HG03159 (cell line): ENCODE results near the gene SYTL4.

Experiments
- ATAC-seq: cut with Tn5 transposase; IDR thresholded peaks from one replicate; pipeline ENCODE4 v1.9.1; 2021; ENCODE audit warnings: mild to moderate bottlenecking, moderate library complexity; ENCODE audit not compliant: unreplicated experiment

SYTL4 gene

DNA sequence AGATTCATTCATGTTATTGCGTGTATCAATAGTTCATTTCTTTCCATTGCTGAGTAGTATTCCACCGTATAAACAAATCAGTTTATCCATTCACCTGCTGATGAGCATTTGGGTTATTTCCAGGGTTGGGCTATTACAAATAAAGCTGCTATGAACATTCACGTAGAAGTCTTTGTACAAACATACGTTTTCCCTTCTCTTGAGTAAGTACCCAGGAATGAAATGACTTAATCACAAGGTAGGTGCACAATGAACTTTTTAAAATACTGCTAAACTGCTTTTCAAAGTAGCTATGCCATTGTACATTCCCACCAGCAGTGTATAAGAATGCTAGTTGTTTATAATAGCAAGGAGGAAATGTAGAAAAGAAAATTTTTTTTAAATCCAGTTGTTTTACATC, 35.9 kb downstream of the SYTL4 start:
- no peak for ATAC-seq

DNA sequence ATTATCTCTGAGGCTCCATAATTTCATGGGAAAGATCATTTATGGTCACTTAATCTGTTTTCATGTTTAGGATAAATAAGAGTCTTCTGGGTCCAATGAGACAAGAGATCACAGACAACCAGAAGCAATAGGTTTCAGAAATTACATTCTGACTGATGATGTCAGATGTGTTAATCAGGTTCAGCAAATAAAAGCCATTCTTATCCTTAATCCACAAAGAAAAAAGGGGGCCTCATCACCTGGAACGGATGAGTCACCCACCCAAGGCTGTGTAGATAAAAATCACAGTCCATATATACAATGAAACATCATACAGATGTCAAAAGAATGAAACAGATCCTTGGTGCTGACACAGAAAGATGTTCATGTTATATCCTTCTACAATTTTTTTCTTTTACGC, 36.6 kb downstream of the SYTL4 start:
- no peak for ATAC-seq

GRCh38 chrX:100687546-100687945, 44.4 kb downstream of the SYTL4 start:
- ATAC-seq, result peak; percentile 62

DNA sequence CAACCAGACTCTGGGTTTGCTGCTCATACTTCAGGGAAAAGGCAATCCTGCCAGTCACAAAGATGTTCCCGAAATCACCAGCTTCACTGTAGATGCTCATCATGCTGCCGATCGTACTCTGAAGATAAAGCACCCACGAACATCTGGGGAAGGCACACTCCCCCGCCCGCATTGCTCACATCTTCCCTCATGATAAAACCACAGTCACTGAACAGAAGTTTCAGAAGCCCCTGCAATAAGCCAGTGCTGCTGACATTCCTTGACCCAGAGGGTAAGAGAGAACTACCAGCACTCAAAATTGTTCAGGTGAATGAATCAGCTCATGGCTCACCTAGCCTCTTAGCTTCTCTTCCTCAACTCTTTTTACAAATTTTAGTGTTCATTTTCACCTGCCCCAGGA, 44.8 kb downstream of the SYTL4 start:
- ATAC-seq, result peak; percentile 35

GRCh38 chrX:100685997-100686305, 46.0 kb downstream of the SYTL4 start:
- no peak for ATAC-seq

- peak; percentile 75 for ATAC-seq
Observed at GRCh38 chrX:100685284-100685996, 46.5 kb downstream of the SYTL4 start.

GRCh38 chrX:100682939-100683338, 49.0 kb downstream of the SYTL4 start:
- no peak for ATAC-seq

DNA sequence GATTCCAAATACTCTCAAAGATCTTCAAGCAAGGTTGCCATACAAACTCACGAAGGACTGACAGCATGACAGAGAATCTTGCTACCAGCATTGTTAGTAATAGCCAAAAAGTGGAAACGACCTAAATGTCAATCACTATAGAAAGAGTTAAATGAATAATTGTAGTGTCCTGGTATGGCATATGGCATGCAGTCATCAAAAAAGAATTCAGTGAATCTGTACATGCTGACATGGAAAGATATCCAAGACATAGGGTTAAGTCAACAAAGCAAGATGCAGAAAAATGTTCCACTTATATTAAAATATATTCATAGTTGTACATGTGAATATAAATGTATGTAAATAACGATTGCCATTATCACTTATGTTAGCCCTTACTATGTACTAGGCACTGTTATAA, 50.3 kb downstream of the SYTL4 start:
- no peak for ATAC-seq

GRCh38 chrX:100680756-100681155, 51.2 kb downstream of the SYTL4 start:
- no peak for ATAC-seq

GRCh38 chrX:100677611-100678181, 54.2 kb downstream of the SYTL4 start:
- ATAC-seq, result no peak

DNA sequence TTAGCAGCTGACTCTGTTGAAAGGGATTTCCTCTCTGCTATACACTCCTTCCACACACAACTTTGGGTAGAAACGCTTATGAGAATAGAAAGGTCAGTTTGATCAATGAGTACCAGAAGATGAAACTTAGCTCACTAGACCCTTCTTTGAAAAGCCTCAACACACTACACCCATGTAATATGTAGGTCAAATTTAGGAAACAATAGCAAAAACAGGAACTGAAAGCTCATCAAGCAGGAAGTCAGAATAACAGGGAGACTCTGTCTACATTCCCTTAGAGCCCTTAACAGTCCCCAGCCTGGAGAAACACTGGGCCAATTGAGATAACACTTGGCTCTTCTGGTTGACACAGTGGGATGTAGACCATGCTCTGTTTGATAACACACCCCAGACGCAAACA, 57.2 kb downstream of the SYTL4 start:
- ATAC-seq, result peak; percentile 42

DNA sequence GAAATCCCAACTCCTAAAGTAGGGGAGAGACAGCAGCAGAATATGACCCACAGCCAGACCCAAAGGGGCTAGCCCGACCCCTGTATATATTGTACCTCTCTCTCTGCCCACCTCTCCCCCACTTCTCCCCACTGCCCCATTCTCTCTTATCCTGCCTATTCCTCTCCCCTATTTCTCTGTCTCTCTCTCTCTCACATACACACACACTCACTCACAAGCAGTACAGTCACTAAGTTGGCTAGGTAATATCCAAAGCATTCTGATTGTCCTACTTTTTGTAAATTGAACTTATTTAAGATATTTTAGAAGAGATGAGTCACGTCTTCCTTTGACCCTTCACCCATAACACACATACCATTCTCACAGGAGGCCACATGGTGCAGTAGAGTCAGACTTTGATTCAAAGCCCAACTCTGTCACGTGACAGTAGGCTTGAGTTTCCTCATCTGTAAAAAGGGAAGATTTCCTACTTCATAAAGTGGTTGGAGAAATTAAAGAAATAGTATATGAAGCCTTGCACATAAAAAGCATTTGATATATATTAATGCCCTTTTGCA, 58.4 kb downstream of the SYTL4 start:
- ATAC-seq, result no peak

GRCh38 chrX:100672966-100673365, 59.0 kb downstream of the SYTL4 start:
- no peak for ATAC-seq

DNA sequence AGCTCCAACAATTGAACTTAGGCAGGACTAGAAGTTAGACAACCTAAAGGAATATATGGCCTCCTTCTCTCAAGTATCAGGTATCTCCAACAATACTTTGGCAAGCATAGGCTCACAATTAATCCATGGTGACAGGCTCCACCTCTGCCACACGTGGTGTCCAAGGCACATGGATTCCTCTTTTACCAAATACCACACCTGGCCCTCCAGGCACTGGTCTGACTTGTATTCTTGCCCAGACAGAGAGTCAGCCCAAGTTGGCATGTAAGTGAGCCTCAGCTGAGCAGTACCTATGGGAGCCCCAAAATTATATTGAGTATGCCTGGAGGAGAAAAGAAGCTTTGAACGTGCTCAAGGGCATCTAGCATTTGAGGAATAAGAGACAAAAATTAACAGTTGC, 68.3 kb downstream of the SYTL4 start:
- ATAC-seq, result no peak

- ATAC-seq, result no peak
Observed at GRCh38 chrX:100662796-100663195, 69.1 kb downstream of the SYTL4 start.

DNA sequence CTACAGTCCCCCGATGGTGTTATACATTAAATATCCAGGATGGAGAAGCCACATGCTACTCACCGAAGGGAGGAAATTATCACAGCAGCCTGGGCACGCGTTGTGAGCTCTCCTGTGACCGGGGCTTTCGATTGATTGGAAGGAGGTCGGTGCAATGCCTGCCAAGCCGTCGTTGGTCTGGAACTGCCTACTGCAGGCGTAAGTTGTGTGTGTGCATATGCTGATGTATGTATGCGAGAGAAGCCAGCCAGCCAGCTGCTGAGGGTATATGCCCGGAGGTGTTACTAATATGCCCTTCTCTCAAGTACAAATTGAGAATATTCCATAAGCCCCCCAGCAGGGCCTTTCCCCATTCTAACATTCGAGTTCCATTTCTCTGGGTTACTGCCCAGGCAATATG, 69.8 kb downstream of the SYTL4 start:
- no peak for ATAC-seq

DNA sequence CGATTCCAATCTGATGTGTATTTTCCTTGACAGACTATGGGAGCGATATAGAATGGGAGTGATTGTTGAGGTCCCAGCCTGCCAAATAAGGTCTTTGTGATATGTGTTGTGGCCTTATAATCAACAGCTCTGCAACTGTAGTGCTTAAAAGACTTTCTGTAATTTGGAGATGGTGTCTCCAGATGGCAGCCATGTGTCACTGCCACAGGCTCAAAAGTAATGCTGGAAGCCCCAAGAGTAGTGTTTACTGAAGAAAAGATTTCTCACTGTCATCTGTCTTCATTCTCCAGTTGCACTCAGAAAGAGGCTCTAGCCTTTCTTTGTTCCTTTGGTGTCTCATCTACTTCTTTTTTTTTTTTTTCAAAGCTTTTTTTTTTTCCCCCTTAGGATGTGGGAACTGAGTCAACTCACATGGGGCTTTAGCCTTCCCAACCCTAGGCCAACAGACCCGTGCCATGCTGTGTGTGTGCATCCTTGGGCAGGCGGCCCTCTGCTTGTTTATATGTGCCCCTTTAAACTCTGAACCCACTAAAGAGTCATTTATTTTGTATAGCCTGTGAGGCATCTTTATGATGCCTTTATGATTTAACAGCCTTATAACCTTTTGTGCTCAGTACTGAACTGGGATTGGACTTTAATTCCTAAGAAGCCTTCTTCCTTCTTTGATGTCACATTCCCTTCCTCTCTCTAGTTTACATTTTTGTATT, 72.3 kb downstream of the SYTL4 start:
- ATAC-seq, result no peak

GRCh38 chrX:100658941-100659381, 73.0 kb downstream of the SYTL4 start:
- no peak for ATAC-seq

GRCh38 chrX:100654261-100654660, 77.7 kb downstream of the SYTL4 start:
- no peak for ATAC-seq

- no peak for ATAC-seq
Observed at GRCh38 chrX:100652266-100652665, 79.7 kb downstream of the SYTL4 start.

DNA sequence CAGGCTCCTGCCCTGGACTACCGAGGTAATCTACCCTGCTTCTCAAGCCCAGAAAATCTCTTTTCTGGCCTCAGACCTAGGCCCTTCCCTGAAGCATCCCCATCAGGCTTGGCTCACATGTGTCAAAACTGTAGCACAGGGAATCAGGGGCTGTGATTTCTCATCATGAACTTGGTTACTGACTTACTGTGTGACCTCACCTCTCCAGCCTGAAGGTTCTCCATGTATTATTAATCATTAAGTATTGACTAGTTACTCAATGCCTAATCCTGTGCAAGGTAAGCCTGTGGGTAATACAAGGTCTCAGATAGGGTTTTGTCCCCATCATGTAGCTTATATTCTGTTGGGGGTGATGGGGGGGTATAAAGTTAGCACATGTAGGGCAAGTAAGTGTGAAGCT, 81.1 kb downstream of the SYTL4 start:
- no peak for ATAC-seq
